GM12801 (cell line): ENCODE data around the gene TDRD9.

ENCODE experiments used
- CTCF ChIP-seq: IDR thresholded peaks from one replicate; pipeline ENCODE4 v1.5.1; 2011; ENCODE audit warnings: control low read depth; ENCODE audit not compliant: insufficient read length; ENCODE audit errors: extremely low read depth

Gene TDRD9

GRCh38 chr14:103923863-103924262 lies 4.4 kb upstream of the TDRD9 start:
- no peak for TF ChIP-seq CTCF

- TF ChIP-seq CTCF = no peak
These were observed 2.9 kb upstream of the TDRD9 start for GRCh38 chr14:103925316-103925715.

GRCh38 chr14:103927566-103927965 lies 690 bp upstream of the TDRD9 start:
- TF ChIP-seq CTCF = no peak

DNA sequence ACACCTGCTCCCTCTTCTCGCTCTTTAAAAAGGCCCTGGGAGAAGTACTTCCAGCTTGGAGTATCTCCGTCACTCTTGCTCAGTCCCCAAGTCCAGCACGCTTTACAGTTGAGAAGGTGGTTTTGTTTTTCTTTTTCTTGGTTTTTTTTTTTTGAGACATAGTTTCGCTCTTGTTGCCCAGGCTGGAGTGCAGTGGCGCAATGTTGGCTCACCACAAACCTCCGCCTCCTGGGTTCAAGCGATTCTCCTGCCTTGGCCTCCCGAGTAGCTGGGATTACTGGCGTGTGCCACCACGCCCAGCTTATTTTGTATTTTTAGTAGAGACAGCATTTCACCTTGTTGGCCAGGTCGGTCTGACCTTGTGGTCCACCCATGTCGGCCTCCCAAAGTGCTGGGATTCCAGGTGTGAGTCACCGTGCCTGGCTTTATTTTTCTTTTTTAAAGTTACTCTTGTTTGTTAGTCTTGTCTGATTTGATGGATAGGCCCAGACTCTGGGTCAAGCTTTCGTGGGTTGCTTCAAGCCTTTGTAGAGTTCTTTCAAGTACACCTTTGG lies 1.9 kb downstream of the TDRD9 start:
- TF ChIP-seq CTCF = no peak

DNA sequence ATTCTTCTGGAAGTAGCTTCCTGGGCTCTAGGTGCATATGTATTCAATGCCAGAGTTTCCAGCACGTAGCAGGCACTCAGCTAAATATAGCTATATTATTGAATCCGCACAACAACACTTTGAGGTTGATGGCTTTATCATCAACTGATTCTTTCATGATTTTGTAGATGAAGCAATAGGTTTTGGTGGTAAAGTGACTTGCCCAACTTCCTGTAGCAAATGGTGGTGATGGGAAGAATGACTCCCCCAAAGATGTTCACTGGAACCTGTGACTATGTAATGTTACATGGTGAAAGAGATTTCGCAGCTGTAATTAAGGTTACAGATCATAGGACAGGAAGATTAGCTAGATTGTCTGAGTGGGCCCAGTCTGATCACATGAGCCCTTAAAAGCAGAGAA lies 3.2 kb downstream of the TDRD9 start:
- no peak for TF ChIP-seq CTCF

DNA sequence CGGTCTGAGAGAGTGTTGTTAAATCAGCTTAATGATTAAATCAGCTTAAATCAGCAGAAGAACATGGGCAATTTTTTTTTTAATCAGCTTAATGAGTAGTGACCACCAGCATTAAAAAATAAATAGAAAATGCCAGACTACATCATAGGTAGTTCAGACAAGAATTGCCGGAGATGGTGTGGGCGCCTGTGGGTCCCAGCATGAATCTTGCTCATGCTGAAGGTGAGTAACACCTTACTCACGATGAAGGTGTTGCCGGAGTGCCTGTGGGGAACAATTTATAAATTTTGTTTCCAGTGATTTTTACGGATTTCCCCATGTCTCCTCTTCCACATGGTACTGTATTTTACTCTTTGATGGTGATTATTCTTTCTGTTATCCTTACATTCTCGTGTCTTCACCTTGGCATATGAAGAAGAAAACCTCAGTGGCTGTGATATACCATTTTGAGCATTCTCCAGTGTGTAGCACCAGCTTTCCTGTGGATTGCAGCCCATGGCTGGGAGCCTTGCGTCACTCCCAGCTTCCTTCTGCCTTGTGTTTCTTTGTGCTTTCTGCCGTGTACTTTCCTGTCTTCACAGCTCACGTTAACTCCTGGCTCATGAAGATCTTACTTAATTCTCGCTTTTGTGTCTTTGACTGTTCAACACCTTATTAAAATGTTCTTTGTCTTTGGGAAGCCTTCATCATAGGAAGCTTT lies 4.7 kb downstream of the TDRD9 start:
- TF ChIP-seq CTCF = no peak

GRCh38 chr14:103935102-103935501 lies 6.8 kb downstream of the TDRD9 start:
- TF ChIP-seq CTCF = no peak
